A549 (cell line): Measurements from ENCODE around the gene MPHOSPH8. TPM values are rescaled to one million over a fixed set of nuclear protein-coding genes. Genes with fewer than 3 reads are reported as not detected.

ENCODE experiments used
- ATAC-seq, 2 experiments: fragments of 200-7000 bp in 1 of 2; fragments of >200 bp in 1 of 2; cut with Nextera tagmentation in 1 of 2; cut with Tn5 transposase in 1 of 2; 3 replicates each; pipeline versions ENCODE4 v1.8.0 to v1.9.1; 2018 to 2020; ENCODE audit warnings: mild to moderate bottlenecking in 1 of 2, moderate library complexity in 1 of 2
- CTCF ChIA-PET: fragments of 300-600 bp; sonication (Branson Sonifier 250); formaldehyde crosslinking; extraction: SDS; loops from one replicate; lab custom pipeline; 2021; ENCODE audit warnings: antibody characterized with exemption, inconsistent platforms; lab: Yijun Ruan, JAX
- POLR2A ChIA-PET: fragments of 350-600 bp; formaldehyde crosslinking; extraction: SDS; loops from one replicate; lab custom pipeline; 2021; ENCODE audit warnings: antibody characterized with exemption, inconsistent platforms; lab: Yijun Ruan, JAX
- DNase-seq, 2 experiments: peaks; one replicate each; pipeline versions ENCODE4 v3.0.0 to v3.0.0-alpha.2; 2011 to 2016; ENCODE audit warnings: low read depth in 1 of 2, low spot score in 1 of 2
- FAIRE-seq: peaks from 2 replicates; lab custom pipeline; 2011; peaks lifted over from hg19 to GRCh38; lab: Jason Lieb, UNC
- H3K27ac ChIP-seq, 2 experiments: fragments of >200 bp; sonication (Bioruptor Twin); formaldehyde crosslinking; 3 replicates each; pipeline ENCODE4 v1.5.1; 2016 to 2017
- H3K4me1 ChIP-seq: fragments of >200 bp; sonication (Bioruptor Twin); formaldehyde crosslinking; 3 replicates; pipeline ENCODE4 v1.6.1; 2016
- H3K4me2 ChIP-seq: fragments of >200 bp; sonication (Bioruptor Twin); formaldehyde crosslinking; 3 replicates; pipeline ENCODE4 v1.6.1; 2016
- H3K4me3 ChIP-seq: fragments of >200 bp; sonication (Bioruptor Twin); formaldehyde crosslinking; 3 replicates; pipeline ENCODE4 v1.5.1; 2016
- H3K9me3 ChIP-seq: fragments of >200 bp; sonication (Bioruptor Twin); formaldehyde crosslinking; 3 replicates; pipeline ENCODE4 v1.6.1; 2016
- CHD4 ChIP-seq: fragments of 200-600 bp; sonication (generic); IDR thresholded peaks from 2 replicates; pipeline ENCODE4 v1.6.1; 2016; ENCODE audit warnings: antibody characterized with exemption, mild to moderate bottlenecking, borderline replicate concordance
- EHF ChIP-seq: fragments of 250-450 bp; sonication (Bioruptor Pico); IDR thresholded peaks from 2 replicates; pipeline ENCODE4 v1.5.0; 2020; ENCODE audit warnings: mild to moderate bottlenecking
- EHMT2 ChIP-seq: fragments of 200-600 bp; sonication (generic); IDR thresholded peaks from 2 replicates; pipeline ENCODE4 v1.6.1; 2016; ENCODE audit warnings: antibody characterized with exemption, low read depth, mild to moderate bottlenecking, moderate library complexity
- EP300 ChIP-seq, 2 experiments: fragments of >200 bp; sonication (Bioruptor Twin); formaldehyde crosslinking; IDR thresholded peaks; 2 replicates in 1 of 2; 3 replicates in 1 of 2; pipeline ENCODE4 v1.6.1; 2016 to 2017
- FOSB ChIP-seq: fragments of 250-450 bp; sonication (Bioruptor Pico); IDR thresholded peaks from 2 replicates; pipeline ENCODE4 v1.5.0; 2020; ENCODE audit warnings: mild to moderate bottlenecking, moderate library complexity
- FOSL2 ChIP-seq, 2 experiments: fragments of 450-650 bp in 1 of 2; fragments of >200 bp in 1 of 2; sonication (Bioruptor Twin) in 1 of 2; formaldehyde crosslinking; IDR thresholded peaks; 2 replicates each; pipeline versions ENCODE4 v1.5.0 to v1.6.1; 2016 to 2020; ENCODE audit warnings: mild to moderate bottlenecking in 1 of 2, moderate library complexity in 1 of 2
- GATA3 ChIP-seq: IDR thresholded peaks from 2 replicates; pipeline ENCODE4 v1.6.1; 2012; ENCODE audit warnings: borderline replicate concordance
- HOXB13 ChIP-seq: fragments of 250-450 bp; sonication (Bioruptor Pico); IDR thresholded peaks from 2 replicates; pipeline ENCODE4 v1.5.0; 2020; ENCODE audit warnings: low read depth, mild to moderate bottlenecking, moderate library complexity
- HOXB5 ChIP-seq: fragments of 250-450 bp; sonication (Bioruptor Pico); IDR thresholded peaks from 2 replicates; pipeline ENCODE4 v1.5.0; 2020; ENCODE audit warnings: mild to moderate bottlenecking, moderate library complexity
- JUN ChIP-seq, 2 experiments: fragments of >200 bp; sonication (Bioruptor Twin); formaldehyde crosslinking; IDR thresholded peaks; 2 replicates in 1 of 2; 3 replicates in 1 of 2; pipeline ENCODE4 v1.6.1; 2016 to 2017
- JUNB ChIP-seq: fragments of >200 bp; sonication (Bioruptor Twin); formaldehyde crosslinking; IDR thresholded peaks from 2 replicates; pipeline ENCODE4 v1.6.1; 2016
- NFE2L2 ChIP-seq: fragments of 150-350 bp; conservative IDR thresholded peaks from 2 replicates; pipeline ENCODE4 v1.6.1; 2014; ENCODE audit warnings: low read length
- NR3C1 ChIP-seq: fragments of >200 bp; sonication (Bioruptor Twin); formaldehyde crosslinking; IDR thresholded peaks from 3 replicates; pipeline ENCODE4 v1.6.1; 2017
- POLR2A ChIP-seq: IDR thresholded peaks from 2 replicates; pipeline ENCODE4 v1.6.1; 2012; ENCODE audit warnings: mild to moderate bottlenecking, low read length
- POLR2AphosphoS2 ChIP-seq: conservative IDR thresholded peaks from 2 replicates; pipeline ENCODE4 v1.6.1; 2012; ENCODE audit warnings: low read length, improper control_type of control experiment, inconsistent platforms
- RAD21 ChIP-seq, 2 experiments: fragments of >200 bp in 1 of 2; sonication (Bioruptor Twin) in 1 of 2; formaldehyde crosslinking in 1 of 2; IDR thresholded peaks in 1 of 2; conservative IDR thresholded peaks in 1 of 2; 2 replicates in 1 of 2; 3 replicates in 1 of 2; pipeline ENCODE4 v1.6.1; 2012 to 2018; ENCODE audit warnings: inconsistent platforms in 1 of 2
- RCOR1 ChIP-seq: fragments of 150-350 bp; IDR thresholded peaks from 2 replicates; pipeline ENCODE4 v1.6.1; 2014; ENCODE audit warnings: antibody characterized with exemption, low read length, low read depth
- RFX5 ChIP-seq: fragments of 450-650 bp; IDR thresholded peaks from 2 replicates; pipeline ENCODE4 v1.7.1; 2014; ENCODE audit warnings: antibody characterized with exemption, mild to moderate bottlenecking, moderate library complexity
- RNF2 ChIP-seq: fragments of 200-600 bp; sonication (generic); IDR thresholded peaks from 2 replicates; pipeline ENCODE4 v1.6.1; 2016; ENCODE audit warnings: low read depth, mild to moderate bottlenecking, antibody characterized with exemption, moderate library complexity, borderline replicate concordance
- USF2 ChIP-seq: fragments of 450-650 bp; IDR thresholded peaks from 2 replicates; pipeline ENCODE4 v1.6.1; 2014; ENCODE audit warnings: antibody characterized with exemption
- ZSCAN20 ChIP-seq: fragments of 250-450 bp; sonication (Bioruptor Pico); IDR thresholded peaks from 2 replicates; pipeline ENCODE4 v1.8.0; 2022; ENCODE audit warnings: mild to moderate bottlenecking, moderate library complexity
- WGBS: methylation state at CpG from one replicate; pipeline ENCODE4 v1.1.6; 2017; ENCODE audit errors: missing lambda C conversion rate; 5-methylcytosine and 5-hydroxymethylcytosine counted together
- polyA plus RNA-seq, 4 experiments: library from polyadenylated mRNA; depleted of rRNA in 3 of 4; stranded (reverse); fragments of >200 nt; fragmentation: RNase III in 1 of 4; extraction: RNeasy Plus Mini Kit Qiagen cat#74134 plus additional on column Dnase treatment in 1 of 4; gene quantifications; 2 replicates in 3 of 4; 3 replicates in 1 of 4; pipeline ENCODE4 v1.2.3, GENCODE V29; 2011 to 2017
- TF ChIP-seq, protein P1 (sequence below): fragments of >200 bp; sonication (Bioruptor Twin); formaldehyde crosslinking; IDR thresholded peaks from 2 replicates; pipeline ENCODE4 v1.6.1; 2016
- TF ChIP-seq, protein P2 (sequence below): IDR thresholded peaks from 2 replicates; pipeline ENCODE4 v1.6.1; 2012
- TF ChIP-seq, protein P3 (sequence below): fragments of >200 bp; sonication (Bioruptor Twin); formaldehyde crosslinking; IDR thresholded peaks from 3 replicates; pipeline ENCODE4 v1.6.1; 2016
- TF ChIP-seq, protein P4 (sequence below): fragments of 250-450 bp; sonication (Bioruptor Pico); IDR thresholded peaks from 2 replicates; pipeline ENCODE4 v1.5.0; 2021; ENCODE audit warnings: mild to moderate bottlenecking, moderate library complexity, borderline replicate concordance

Gene MPHOSPH8
- polyA plus RNA-seq, 2 of the 4 experiments (the other 2 are of a cell fraction) = 15.2 to 16.2 TPM

- Histone ChIP-seq H3K9me3 (no peaks in the 10 kb centered on the region), H3K4me3 (no peak overlapping the region), H3K4me2 (no peak overlapping the region), H3K4me1 (no peaks in the 10 kb centered on the region)
- CTCF ChIA-PET = interaction anchor here (0.5 kb wide), 1 partner anchor 44 kb away, joined by 4 read pairs; no protein-coding TSS in a partner anchor
- no peak for FAIRE-seq
- 100% methylated on average over 6 of the region's 14 CpGs for WGBS
- TF ChIP-seq USF2 = no peak
- no peak for TF ChIP-seq FOSL2 (IDR thresholded peaks at IDR 0.05)
- no peak for TF ChIP-seq FOSL2 (CRISPR knock-in tag; IDR thresholded peaks at IDR 0.05)
- TF ChIP-seq, protein P1, sequence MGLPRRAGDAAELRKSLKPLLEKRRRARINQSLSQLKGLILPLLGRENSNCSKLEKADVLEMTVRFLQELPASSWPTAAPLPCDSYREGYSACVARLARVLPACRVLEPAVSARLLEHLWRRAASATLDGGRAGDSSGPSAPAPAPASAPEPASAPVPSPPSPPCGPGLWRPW = no peak
- no peak for TF ChIP-seq JUNB
- no peak for TF ChIP-seq GATA3
- TF ChIP-seq NFE2L2 = no peak
- TF ChIP-seq POLR2AphosphoS2 = no peak
- TF ChIP-seq, all 56 proteins: peak for 0
- DNase-seq (no peak), ATAC-seq (peak in 1 of 2 experiments; percentile 19; a peak in 1 of 6 replicates)
- no peak overlapping the region for H3K27ac ChIP-seq
- POLR2A ChIA-PET = no interaction called here
Measured at GRCh38 chr13:19665427-19665859, 32.0 kb downstream of the MPHOSPH8 start.

DNA sequence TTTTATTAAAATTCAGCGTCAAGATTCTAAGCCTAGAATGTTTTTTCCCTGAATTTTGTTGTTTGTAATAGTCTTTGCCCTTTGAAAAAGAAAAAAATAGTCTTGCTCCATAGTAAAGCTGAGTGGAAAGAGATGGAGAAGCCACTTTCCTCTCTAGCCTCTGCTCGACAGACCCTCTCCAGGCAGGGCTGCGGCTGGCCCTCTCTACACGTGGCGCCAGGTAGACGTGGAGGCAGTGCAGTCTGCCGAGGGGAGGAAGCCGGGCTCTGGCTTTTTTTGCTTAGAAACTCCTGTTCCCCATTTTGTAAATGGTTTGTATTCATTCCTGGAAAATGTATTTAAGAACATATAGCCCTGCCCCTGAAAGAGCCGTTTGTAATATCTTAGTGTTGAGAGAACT, 35.3 kb downstream of the MPHOSPH8 start:
- FAIRE-seq (no peak), ATAC-seq (no peak), DNase-seq (no peak)
- ChIA-PET CTCF (no interaction called here), POLR2A (no interaction called here)
- WGBS = 90% methylated on average over 9 of the region's 9 CpGs
- H3K9me3 ChIP-seq = no peaks in the 10 kb centered on the region
- H3K4me1 ChIP-seq = no peaks in the 10 kb centered on the region
- no peak overlapping the region for H3K4me2 ChIP-seq
- TF ChIP-seq, protein P2, sequence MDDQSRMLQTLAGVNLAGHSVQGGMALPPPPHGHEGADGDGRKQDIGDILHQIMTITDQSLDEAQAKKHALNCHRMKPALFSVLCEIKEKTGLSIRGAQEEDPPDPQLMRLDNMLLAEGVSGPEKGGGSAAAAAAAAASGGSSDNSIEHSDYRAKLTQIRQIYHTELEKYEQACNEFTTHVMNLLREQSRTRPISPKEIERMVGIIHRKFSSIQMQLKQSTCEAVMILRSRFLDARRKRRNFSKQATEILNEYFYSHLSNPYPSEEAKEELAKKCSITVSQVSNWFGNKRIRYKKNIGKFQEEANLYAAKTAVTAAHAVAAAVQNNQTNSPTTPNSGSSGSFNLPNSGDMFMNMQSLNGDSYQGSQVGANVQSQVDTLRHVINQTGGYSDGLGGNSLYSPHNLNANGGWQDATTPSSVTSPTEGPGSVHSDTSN = no peak
- TF ChIP-seq RAD21 (conservative IDR thresholded peaks at IDR 0.05 in 1 of 2, IDR thresholded peaks at IDR 0.05 in 1 of 2) (no peak), JUN (IDR thresholded peaks at IDR 0.05) (no peak), NR3C1 (no peak)
- TF ChIP-seq, protein P1 = no peak
- H3K4me3 ChIP-seq = no peak overlapping the region
- H3K27ac ChIP-seq = no peak overlapping the region

- Histone ChIP-seq H3K9me3 (no peaks in the 10 kb centered on the region), H3K4me3 (no peak overlapping the region), H3K4me2 (no peak overlapping the region), H3K4me1 (no peaks in the 10 kb centered on the region), H3K27ac (no peak overlapping the region)
- WGBS = 67% methylated on average over 3 of the region's 3 CpGs
- ChIA-PET CTCF (no interaction called here), POLR2A (no interaction called here)
- no peak for DNase-seq
- ATAC-seq = no peak
- FAIRE-seq = no peak
- no peak for TF ChIP-seq POLR2A
- TF ChIP-seq FOSL2 (IDR thresholded peaks at IDR 0.05) = no peak
- TF ChIP-seq FOSL2 (CRISPR knock-in tag; IDR thresholded peaks at IDR 0.05) = no peak
- no peak for TF ChIP-seq EHMT2
- TF ChIP-seq HOXB5 (CRISPR knock-in tag) = no peak
- no peak for TF ChIP-seq FOSB (CRISPR knock-in tag)
- TF ChIP-seq RAD21 (conservative IDR thresholded peaks at IDR 0.05 in 1 of 2, IDR thresholded peaks at IDR 0.05 in 1 of 2) = no peak
Measured at GRCh38 chr13:19670147-19670546, 36.7 kb downstream of the MPHOSPH8 start.

DNA sequence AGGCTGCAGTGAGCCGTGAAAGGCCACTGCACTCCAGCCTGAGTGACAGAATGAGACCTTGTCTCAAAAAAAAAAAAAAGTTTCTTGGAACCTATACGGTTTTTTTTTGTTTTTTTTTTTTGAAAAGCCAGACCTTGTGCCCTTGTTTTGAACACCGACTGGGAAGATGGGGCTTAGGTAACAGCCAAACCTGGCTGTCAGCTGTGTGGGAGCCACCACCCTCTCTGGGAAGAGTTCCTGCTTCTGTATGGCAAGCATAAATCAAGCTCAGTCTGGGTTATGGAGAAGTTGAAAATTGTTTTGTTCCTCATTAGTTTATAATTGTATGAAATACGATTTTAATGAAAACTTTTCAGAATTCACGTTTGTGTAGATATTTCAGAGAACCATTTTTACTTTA, 39.5 kb downstream of the MPHOSPH8 start:
- CTCF ChIA-PET = no interaction called here
- POLR2A ChIA-PET = no interaction called here
- 71% methylated on average over 5 of the region's 5 CpGs for WGBS
- TF ChIP-seq JUN (IDR thresholded peaks at IDR 0.05) (no peak), ZSCAN20 (CRISPR knock-in tag) (no peak), POLR2A (no peak), RCOR1 (no peak), CHD4 (no peak), RFX5 (no peak), EP300 (IDR thresholded peaks at IDR 0.05) (no peak), RNF2 (no peak), HOXB13 (CRISPR knock-in tag) (no peak), EHF (CRISPR knock-in tag) (no peak), RAD21 (conservative IDR thresholded peaks at IDR 0.05 in 1 of 2, IDR thresholded peaks at IDR 0.05 in 1 of 2) (no peak)
- TF ChIP-seq, protein P3, sequence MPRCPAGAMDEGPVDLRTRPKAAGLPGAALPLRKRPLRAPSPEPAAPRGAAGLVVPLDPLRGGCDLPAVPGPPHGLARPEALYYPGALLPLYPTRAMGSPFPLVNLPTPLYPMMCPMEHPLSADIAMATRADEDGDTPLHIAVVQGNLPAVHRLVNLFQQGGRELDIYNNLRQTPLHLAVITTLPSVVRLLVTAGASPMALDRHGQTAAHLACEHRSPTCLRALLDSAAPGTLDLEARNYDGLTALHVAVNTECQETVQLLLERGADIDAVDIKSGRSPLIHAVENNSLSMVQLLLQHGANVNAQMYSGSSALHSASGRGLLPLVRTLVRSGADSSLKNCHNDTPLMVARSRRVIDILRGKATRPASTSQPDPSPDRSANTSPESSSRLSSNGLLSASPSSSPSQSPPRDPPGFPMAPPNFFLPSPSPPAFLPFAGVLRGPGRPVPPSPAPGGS = no peak
- TF ChIP-seq, protein P4, sequence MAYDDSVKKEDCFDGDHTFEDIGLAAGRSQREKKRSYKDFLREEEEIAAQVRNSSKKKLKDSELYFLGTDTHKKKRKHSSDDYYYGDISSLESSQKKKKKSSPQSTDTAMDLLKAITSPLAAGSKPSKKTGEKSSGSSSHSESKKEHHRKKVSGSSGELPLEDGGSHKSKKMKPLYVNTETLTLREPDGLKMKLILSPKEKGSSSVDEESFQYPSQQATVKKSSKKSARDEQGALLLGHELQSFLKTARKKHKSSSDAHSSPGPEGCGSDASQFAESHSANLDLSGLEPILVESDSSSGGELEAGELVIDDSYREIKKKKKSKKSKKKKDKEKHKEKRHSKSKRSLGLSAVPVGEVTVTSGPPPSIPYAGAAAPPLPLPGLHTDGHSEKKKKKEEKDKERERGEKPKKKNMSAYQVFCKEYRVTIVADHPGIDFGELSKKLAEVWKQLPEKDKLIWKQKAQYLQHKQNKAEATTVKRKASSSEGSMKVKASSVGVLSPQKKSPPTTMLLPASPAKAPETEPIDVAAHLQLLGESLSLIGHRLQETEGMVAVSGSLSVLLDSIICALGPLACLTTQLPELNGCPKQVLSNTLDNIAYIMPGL (CRISPR knock-in tag) = no peak

More for the DNA sequence above, 39.5 kb downstream of the MPHOSPH8 start:
- Histone ChIP-seq H3K27ac (no peak overlapping the region), H3K9me3 (no peaks in the 10 kb centered on the region), H3K4me1 (no peaks in the 10 kb centered on the region), H3K4me3 (no peak overlapping the region), H3K4me2 (no peak overlapping the region)
- DNase-seq = no peak
- no peak for ATAC-seq
- no peak for FAIRE-seq
